Breast epithelium (tissue), 4 donors: ENCODE data around the gene PFKL. TPM values are rescaled to one million over a fixed set of nuclear protein-coding genes. Genes with fewer than 3 reads are reported as not detected.
"Not testable (repeated sequence)": the region's sequence is repeated elsewhere in the genome, so short reads cannot be mapped to it uniquely, and the experiment has no call there.

Experiments
- DNase-seq, 2 donors: peaks; one replicate each; pipeline ENCODE4 v3.0.0-alpha.2; 2019; ENCODE audit warnings: low spot score in 2 of 2
- H3K27ac ChIP-seq, 2 donors: fragments of 200-600 bp; sonication (generic) in 1 of 2; one replicate each; pipeline ENCODE4 v1.5.1; 2016 to 2019; ENCODE audit warnings: mild to moderate bottlenecking in 1 of 2
- H3K27me3 ChIP-seq, 2 donors: fragments of 200-600 bp; sonication (generic) in 1 of 2; one replicate each; pipeline versions ENCODE4 v1.5.1 to v1.6.0; 2017 to 2019; ENCODE audit warnings: control low read depth in 1 of 2, mild to moderate bottlenecking in 1 of 2
- H3K36me3 ChIP-seq: fragments of 200-600 bp; one replicate; pipeline ENCODE4 v1.5.1; 2019
- H3K4me1 ChIP-seq, 2 donors: fragments of 200-600 bp; sonication (generic); one replicate each; pipeline ENCODE4 v1.5.1; 2016 to 2019; ENCODE audit warnings: control low read depth in 1 of 2
- H3K4me3 ChIP-seq, 3 donors: fragments of 200-600 bp; sonication (generic); 1 replicate in 2 of 3; 2 replicates in 1 of 3; pipeline ENCODE4 v1.5.1; 2016 to 2019; ENCODE audit warnings: mild to moderate bottlenecking in 3 of 3, moderate library complexity in 2 of 3
- H3K9me3 ChIP-seq, 2 donors: fragments of 200-600 bp; sonication (generic) in 1 of 2; one replicate each; pipeline ENCODE4 v1.5.1; 2016 to 2019; ENCODE audit warnings: control low read depth in 1 of 2
- POLR2A ChIP-seq: fragments of 450-650 bp; IDR thresholded peaks from one replicate; pipeline ENCODE4 v1.6.1; 2016; ENCODE audit warnings: antibody characterized with exemption, mild to moderate bottlenecking, moderate library complexity
- POLR2AphosphoS5 ChIP-seq, 3 donors: sonication (generic); formaldehyde crosslinking; IDR thresholded peaks; one replicate each; pipeline ENCODE4 v1.6.1; 2017; ENCODE audit warnings: antibody characterized with exemption in 3 of 3
- intact Hi-C: fragments of 100-400 bp; cut with DNase I; formaldehyde crosslinking; loops from one replicate; pipeline ENCODE4 v1.15.1; 2023; ENCODE audit warnings: low total_unique reads
- total RNA-seq, 3 donors: library from RNA; depleted of rRNA; stranded (reverse); fragments of >200 nt; gene quantifications; one replicate each; pipeline ENCODE4 v1.1.0, GENCODE V29; 2016
- TF ChIP-seq, protein P1 (sequence below), 3 donors: fragments of 450-650 bp; IDR thresholded peaks; one replicate each; pipeline ENCODE4 v1.5.1; 2016 to 2017; ENCODE audit warnings: antibody characterized with exemption in 3 of 3, mild to moderate bottlenecking in 3 of 3, moderate library complexity in 3 of 3

PFKL gene
- total RNA-seq, 3 donors from 2014 or later: 80.9 to 101 (median 97.9) TPM

DNA sequence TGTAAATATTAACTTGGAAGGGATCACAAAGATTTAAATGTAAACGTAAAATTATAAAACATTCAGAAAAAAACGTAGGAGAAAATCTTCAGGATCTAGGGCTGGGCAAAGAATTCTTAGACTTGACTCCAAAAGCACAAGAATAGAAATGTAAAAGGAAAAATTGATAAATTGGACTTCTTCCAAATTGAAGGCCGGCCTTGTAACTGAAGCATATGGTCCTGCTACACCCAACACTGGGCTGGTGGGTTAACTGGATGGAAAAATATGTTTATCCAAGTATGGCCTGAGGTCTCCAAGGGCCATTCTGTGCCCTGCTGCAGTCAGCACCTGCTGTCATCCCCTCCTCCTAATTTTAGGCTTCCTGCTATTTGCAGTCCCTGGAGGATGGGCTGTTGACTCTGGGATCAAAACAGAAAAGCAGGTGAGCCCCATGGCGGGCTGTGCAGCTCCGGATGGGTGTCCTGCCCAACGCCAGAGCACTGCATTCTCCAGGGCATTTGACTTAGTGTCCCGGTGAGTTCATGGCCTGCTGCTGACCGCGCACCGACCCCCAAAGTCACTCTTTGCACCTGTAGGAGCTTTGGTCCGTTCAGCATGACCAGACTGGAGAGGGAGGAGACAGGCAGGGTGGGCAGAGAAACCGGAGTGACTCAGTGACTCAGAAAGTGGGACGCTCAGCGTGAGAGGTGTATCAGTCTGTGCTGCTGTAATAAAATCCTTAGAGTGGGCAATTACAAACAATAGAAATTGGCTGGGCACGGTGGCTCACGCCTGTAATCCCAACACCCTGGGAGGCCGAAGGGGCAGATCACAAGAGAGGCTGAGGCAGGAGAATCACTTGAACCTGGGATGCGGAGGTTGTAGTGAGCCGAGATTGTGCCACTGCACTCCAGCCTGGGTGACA is 20.2 kb upstream of the PFKL start:
- H3K4me3 ChIP-seq: no peak overlapping the region
- H3K27me3 ChIP-seq: no peaks in the 10 kb centered on the region
- no peaks in the 10 kb centered on the region for H3K36me3 ChIP-seq
- no peaks in the 10 kb centered on the region for H3K4me1 ChIP-seq
- DNase-seq: no peak
- no peak overlapping the region for H3K27ac ChIP-seq
- TF ChIP-seq, protein P1, sequence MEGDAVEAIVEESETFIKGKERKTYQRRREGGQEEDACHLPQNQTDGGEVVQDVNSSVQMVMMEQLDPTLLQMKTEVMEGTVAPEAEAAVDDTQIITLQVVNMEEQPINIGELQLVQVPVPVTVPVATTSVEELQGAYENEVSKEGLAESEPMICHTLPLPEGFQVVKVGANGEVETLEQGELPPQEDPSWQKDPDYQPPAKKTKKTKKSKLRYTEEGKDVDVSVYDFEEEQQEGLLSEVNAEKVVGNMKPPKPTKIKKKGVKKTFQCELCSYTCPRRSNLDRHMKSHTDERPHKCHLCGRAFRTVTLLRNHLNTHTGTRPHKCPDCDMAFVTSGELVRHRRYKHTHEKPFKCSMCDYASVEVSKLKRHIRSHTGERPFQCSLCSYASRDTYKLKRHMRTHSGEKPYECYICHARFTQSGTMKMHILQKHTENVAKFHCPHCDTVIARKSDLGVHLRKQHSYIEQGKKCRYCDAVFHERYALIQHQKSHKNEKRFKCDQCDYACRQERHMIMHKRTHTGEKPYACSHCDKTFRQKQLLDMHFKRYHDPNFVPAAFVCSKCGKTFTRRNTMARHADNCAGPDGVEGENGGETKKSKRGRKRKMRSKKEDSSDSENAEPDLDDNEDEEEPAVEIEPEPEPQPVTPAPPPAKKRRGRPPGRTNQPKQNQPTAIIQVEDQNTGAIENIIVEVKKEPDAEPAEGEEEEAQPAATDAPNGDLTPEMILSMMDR (IDR thresholded peaks at IDR 0.05): no peak
- TF ChIP-seq POLR2AphosphoS5 (IDR thresholded peaks at IDR 0.05) (no peak), POLR2A (no peak)
- no peaks in the 10 kb centered on the region for H3K9me3 ChIP-seq
- intact Hi-C loops: no loop called here

DNA sequence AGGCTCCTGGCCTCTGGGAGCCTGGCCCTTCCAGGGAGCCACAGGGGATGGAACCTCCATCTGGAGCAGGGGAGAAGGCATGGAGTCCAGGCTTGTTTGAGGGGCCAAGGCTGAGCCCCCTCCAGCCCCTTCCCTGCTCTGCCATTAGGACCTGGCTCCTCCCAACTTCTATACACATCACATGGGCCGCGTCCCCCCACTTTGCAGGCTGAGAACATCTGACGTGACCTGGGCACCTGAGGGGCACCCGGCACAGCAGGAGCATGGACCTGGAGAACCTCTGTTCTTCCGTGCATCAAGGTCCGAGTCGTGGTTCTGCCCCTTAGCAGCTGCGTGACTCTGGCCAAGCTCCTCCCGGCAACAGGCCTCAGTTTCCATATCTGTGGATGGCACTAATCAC is 18.1 kb upstream of the PFKL start:
- Histone ChIP-seq H3K27me3 (peaks cover 0 to 18% of the 10 kb centered on the region in 2 donors), H3K36me3 (no peaks in the 10 kb centered on the region), H3K4me1 (no peaks in the 10 kb centered on the region), H3K27ac (no peak overlapping the region), H3K4me3 (no peak overlapping the region), H3K9me3 (no peaks in the 10 kb centered on the region)
- intact Hi-C loops: no loop called here
- DNase-seq: no peak
- TF ChIP-seq POLR2A (no peak), POLR2AphosphoS5 (IDR thresholded peaks at IDR 0.05) (no peak)
- TF ChIP-seq, protein P1 (IDR thresholded peaks at IDR 0.05): no peak

DNA sequence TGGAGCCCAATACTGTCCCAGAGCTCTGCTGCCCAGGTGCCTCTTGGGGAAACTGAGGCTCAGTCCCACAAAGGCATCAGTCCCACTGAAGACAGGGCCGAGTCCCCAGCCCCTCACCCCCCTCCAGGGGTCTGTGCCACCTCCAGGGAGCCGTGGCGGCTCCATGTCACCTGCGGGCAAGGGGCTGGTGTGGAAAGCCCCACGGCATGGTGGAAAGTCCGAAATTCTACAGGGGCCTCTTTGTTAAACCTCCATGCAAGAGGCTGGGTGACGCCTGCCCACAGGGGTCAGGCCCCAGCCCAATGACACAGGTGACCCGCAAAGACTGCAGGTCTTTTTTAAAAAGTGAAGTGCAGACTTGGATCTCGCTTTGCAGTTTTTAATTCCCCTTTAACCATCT is 17.5 kb upstream of the PFKL start:
- Histone ChIP-seq H3K27me3 (peaks cover 2 to 24% of the 10 kb centered on the region in 2 donors), H3K4me3 (no peak overlapping the region), H3K4me1 (no peaks in the 10 kb centered on the region), H3K27ac (no peak overlapping the region), H3K36me3 (no peaks in the 10 kb centered on the region), H3K9me3 (no peaks in the 10 kb centered on the region)
- intact Hi-C loops: no loop called here
- TF ChIP-seq POLR2AphosphoS5 (IDR thresholded peaks at IDR 0.05) (no peak), POLR2A (no peak)
- TF ChIP-seq, protein P1 (IDR thresholded peaks at IDR 0.05): no peak
- no peak for DNase-seq

DNA sequence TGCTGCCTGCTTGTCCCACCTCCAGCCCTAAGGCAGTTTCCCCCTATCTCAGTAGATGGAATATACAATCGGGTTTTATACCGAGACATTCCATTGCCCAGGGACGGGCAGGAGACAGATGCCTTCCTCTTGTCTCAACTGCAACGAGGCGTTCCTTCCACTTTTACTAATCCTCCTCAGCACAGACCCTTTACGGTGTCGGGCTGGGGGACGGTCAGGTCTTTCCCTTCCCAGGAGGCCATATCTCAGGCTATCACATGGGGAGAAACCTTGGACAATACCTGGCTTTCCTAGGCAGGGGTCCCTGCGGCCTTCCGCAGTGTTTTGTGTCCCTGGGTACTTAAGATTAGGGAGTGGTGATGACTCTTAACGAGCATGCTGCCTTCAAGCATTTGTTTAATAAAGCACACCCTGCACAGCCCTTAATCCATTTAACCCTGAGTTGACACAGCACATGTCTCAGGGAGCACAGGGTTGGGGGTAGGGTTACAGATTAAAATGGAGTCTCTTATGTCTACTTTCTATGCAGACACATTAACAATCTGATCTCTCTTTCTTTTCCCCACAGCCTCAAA is 16.6 kb upstream of the PFKL start:
- DNase-seq, intact Hi-C loops, H3K4me3 ChIP-seq, H3K4me1 ChIP-seq, H3K36me3 ChIP-seq, H3K27ac ChIP-seq, H3K9me3 ChIP-seq: not testable (repeated sequence)
- H3K27me3 ChIP-seq: peaks cover 2 to 27% of the 10 kb centered on the region in 2 donors

DNA sequence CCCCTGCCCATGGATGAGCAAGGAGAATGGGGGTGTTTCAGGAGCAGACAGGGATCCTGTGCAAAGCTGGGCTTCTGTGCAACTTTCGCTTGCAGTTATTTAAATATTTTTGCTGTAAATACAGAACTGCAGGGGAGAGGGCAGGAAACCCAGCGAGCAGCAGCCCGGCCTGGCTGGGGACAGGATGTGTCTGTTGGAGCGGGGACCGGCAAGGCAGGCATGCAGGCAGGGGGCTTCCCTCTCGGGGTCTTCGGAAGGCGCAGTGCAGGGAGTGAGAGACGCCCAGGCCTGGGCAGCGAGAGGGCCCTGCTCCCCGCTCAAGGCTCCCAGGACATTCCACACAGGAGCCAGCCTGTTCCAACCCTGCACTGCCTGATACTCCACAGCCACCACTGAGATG is 15.9 kb upstream of the PFKL start:
- H3K27me3 ChIP-seq: peaks cover 2 to 27% of the 10 kb centered on the region in 2 donors
- DNase-seq: no peak
- TF ChIP-seq, protein P1 (IDR thresholded peaks at IDR 0.05): no peak
- TF ChIP-seq POLR2A (no peak), POLR2AphosphoS5 (IDR thresholded peaks at IDR 0.05) (no peak)
- H3K4me3 ChIP-seq: no peak overlapping the region
- H3K27ac ChIP-seq: no peak overlapping the region
- no peaks in the 10 kb centered on the region for H3K4me1 ChIP-seq
- H3K9me3 ChIP-seq: no peaks in the 10 kb centered on the region
- no peaks in the 10 kb centered on the region for H3K36me3 ChIP-seq
- intact Hi-C loops: no loop called here
